ENCODE results near the gene LONRF2.
A peak's percentile ranks its signal among the peaks of the same experiment; 100 is the strongest.
"Not testable (repeated sequence)": the region's sequence is repeated elsewhere in the genome, so short reads cannot be mapped to it uniquely, and the experiment has no call there.

LONRF2 gene

GRCh38 chr2:100250645-100251044 lies 71.7 kb downstream of the LONRF2 start:
- no peak for DNase-seq

GRCh38 chr2:100248971-100249370 lies 73.3 kb downstream of the LONRF2 start:
- no peak for DNase-seq

DNA sequence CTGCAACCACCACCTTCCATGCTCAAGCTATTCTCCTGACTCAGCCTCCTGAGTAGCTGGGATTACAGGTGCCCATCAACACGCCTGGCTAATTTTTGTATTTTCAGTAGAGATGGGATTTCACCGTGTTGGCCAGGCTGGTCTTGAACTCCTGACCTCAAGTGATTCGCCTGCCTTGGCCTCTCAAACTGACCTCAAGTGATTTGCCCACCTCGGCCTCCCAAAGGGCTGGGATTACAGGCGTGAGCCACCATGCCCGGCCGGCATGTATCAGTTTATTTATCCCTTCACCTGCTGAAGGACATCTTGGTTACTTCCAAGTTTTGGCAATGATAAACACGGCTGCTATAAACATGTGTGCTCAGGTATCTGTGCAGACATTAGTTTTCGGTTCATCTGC lies 73.7 kb downstream of the LONRF2 start:
- not testable (repeated sequence) for DNase-seq

DNA sequence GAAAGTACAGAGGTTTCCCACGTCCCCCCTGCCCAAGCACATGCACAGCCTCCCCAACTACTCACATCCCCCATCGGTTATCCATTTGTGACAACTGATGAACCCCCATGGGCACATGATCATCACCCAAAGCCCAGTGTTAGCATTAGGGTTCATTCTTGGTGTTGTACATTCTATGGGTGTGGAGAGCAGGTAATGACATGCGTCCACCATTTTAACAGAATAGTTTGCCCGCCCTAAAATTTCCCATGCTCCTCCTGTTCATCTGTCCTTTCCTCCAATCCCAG lies 74.3 kb downstream of the LONRF2 start:
- no peak for DNase-seq

DNA sequence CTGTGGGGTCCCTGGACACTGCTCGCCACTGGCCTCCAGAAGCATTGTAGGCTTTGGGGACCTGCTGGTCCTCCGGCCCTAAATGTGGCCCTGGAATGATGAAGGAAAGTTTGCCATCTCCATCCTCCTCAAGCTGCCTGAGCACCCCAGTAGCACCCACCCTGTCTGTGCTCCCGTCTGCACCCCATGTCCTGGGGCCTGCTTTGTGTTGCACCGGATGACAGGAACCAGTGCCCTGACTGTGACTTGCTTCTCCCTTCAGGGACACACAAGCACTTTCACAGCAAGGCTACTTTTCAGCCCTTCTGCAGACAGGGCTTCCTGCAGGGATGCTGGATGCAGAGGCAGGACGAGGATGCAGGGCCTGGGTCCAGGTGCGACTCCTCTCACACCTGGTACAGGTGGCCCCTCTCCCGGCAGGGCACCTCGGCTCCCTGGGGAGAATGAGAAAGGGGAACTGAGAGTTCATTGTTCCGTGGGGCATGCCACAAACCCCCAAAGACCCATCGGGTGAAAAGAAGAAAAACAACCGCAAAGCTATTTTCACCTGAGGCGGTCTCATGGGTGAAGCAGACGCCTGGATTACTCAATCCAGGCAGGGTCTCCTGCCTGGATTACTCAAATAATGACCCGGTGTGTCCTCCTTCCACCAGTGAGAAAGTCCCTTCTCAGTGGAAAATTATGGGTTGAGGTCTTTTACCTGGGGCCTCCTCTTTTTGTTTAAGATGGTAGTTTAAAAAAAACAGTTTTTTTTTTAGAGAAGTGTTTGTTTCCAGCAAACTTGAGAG lies 74.9 kb downstream of the LONRF2 start:
- no peak for DNase-seq

- no peak for DNase-seq
Observed at GRCh38 chr2:100246163-100247145, 75.8 kb downstream of the LONRF2 start.

DNA sequence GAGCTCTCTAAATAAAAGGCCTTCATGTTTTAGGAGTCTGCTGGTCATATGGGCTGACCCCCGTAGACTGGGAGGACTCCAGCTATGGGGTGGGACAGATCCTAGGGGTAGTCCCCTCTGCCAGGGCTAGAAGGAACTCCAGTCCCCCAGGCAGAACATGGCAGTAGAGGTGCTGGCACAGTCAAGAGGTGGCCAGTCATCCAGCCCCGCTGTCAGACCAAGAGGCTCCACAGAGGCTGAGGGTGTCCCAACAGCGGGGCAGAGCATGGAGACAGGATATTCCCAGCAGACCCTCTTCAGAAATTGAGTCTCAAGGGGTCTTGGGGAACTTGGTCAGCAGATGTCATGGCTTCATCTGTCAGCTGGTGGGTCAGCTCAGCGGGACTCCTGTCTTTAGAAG lies 76.6 kb downstream of the LONRF2 start:
- no peak for DNase-seq

DNA sequence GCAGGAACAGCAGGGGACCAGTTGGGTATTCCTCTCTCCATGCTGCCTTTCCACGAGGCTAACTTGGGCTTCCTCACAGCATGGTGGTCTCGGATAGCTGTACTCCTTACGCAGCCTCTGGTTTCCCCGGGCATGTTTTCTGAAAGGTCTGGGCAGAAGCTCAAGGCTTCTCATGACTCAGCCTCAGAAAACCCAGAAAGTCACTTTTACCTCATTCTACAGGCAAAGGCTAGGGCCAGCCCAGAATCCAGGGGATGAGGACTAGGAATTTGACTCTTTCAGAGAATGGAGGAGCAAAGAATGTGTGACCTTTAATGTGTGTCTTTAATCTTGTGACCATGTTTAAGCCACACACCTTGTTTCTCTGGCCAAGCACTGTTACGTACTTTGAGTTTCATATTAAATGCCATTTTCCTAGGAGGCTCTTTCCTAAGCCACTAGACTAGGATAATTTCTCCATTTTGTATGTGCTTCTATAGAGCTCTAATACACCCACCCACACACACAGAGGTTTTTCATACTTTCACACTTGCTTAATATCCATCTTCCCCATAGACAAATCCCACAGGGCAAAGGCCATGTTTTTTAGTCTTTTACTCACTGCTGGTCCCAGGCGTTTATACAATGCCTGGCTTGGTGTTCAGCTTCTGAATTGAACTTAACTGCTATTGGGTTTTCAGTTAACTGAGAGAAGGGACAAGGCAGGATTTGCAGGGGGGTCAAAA lies 77.3 kb downstream of the LONRF2 start:
- no peak for DNase-seq

DNA sequence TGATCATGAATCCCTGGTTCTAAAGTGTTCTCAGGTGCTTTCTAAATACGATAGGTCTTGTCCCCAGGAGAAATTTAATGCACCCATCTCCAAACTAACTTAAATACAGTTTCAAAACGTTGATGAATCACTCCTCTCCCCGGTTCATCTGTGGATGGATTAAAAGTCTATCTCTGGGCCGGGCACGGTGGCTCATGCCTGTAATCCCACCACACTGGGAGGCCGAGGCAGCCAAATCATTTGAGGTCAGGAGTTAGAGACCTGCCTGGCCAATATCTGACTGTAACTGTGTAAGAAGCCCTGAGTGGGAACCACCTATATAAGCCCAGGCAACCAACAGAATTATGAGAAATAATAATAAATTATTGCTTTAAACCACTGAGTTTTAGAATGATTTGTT lies 78.7 kb downstream of the LONRF2 start:
- DNase-seq = no peak

- peak in 2 of 4 experiments; percentile 15 to 17 for DNase-seq
Observed at GRCh38 chr2:100242891-100243619, 79.2 kb downstream of the LONRF2 start.

GRCh38 chr2:100242476-100242875 lies 79.8 kb downstream of the LONRF2 start:
- DNase-seq = no peak

DNA sequence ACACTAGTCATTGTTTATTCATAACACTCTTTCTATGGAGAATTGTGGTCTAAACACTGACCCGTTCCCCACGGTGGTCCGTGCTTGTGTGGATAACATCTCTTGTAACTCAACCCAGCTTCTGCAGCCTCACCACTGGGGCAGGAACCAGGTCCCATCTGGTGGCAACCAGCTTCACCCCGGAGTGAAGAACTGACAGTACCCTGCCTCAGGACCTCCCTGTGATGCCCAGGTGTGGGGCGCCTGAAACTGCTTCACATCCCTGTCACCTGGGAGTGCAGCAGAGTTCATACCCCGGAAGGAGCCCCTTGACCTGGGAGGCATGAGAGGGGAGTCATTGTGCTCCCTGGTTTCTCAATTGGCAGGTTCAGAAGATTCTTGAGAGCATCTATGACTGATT lies 81.1 kb downstream of the LONRF2 start:
- DNase-seq = no peak

- no peak for DNase-seq
Observed at GRCh38 chr2:100240386-100240785, 81.9 kb downstream of the LONRF2 start.

DNA sequence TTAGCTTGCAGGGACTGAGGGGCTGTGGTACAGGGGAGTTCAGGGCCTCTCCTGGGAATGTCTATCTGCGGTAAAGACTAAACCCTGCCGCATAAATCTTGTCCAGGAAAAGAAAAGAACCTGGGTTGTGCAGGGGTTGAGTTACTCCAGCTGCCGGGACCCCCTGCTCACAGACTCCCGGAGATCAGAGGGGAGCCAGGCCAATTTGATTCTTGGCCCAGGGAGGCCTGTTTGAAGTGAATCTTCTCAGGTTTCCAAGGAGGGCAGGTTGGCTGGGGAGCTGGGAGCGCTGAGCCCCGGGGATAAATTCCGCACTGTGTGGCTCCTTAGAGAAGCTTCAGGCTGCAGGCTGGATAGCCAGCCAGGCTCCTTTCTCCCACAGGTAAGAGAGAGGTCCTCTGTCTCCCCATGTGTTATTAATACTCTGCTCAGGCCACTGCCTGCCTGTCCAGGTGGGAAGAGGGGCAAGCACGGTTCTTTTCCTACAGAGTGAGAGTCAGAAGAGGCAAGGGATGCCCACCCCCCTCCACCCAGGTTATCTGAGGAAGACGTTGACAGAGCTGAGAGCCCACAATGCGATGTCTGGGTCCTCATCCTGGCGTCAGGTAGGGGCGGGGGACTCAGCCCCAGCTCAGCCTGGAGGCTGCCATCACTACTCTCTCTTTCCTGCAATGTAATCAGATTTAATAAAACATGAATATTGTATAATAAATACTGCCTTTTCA lies 82.7 kb downstream of the LONRF2 start:
- DNase-seq = no peak

GRCh38 chr2:100238471-100238870 lies 83.8 kb downstream of the LONRF2 start:
- no peak for DNase-seq

DNA sequence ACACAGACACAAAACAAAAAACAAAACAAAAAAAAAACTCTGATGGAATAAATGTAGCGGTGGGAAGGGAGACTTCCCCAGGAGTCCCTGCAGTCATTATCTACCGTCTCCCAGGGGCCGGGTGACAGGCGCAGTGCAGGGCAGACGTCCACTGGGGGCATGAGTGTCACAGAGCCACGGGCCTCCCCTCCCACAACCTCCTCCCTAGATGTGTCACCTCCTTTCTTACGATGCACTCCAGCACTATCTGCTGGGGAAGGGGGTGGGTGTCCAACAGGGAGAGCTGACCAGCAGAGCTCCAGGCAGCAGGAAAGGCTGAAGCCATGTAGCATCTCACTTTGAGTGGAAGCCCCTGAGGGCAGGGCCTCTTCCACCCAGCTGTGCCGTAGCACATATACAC lies 84.5 kb downstream of the LONRF2 start:
- DNase-seq = no peak

DNA sequence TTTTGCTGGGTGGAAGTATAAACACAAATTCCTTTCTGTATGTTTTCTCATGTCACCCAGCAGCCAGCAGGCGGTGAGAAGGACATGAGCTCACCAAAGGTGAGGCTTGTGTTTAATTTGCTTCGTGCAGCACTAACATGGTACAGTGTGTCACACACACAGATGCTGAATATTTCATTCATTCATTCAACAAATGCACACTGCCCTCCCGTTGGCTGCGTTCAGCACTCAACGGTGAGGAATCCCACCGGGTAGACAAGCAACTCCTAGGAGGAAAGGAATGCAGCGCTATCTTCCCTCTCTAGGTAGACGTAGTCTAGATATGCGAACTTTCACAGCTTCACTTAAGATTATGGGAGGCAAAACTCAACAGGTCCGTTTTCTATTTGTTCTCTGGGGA lies 85.1 kb downstream of the LONRF2 start:
- no peak for DNase-seq

DNA sequence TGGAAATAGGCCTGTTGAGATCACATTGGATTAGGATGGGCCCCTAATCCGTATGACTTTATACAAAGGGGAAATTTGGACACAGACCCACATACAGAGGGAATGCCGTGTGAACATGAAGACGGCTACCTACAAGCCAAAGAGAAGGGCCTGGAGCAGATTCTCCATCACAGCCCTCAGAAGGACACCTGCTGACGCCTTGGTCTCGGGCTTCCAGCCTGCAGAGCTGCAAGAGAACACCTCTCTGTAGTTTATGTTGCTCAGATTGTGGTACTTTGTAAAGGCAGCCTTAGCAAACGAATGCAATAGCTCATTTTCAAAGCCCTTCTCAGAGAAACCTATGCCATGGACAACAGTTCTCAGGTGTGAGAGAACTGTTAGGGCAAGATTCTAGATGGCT lies 86.1 kb downstream of the LONRF2 start:
- no peak for DNase-seq

DNA sequence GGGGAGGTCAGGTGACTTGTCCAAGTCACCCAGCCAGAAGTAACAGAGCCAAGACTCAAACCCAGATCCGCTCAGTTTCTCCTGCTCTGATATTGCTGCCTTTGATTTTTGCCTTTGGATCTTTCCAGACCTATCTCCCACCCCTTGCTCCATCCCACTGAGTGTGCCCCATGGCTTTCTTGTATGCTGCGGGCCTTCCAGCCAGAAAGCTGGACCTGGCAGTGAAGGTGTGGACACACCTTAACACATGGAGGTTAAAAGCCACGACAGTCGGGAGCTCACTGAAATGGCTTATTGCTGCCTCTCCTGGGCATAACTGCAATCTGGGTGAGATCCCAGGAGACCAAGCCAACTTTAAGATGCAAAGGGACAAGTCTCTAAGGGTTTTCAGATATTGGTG lies 86.7 kb downstream of the LONRF2 start:
- no peak for DNase-seq

GRCh38 chr2:100235098-100235497 lies 87.2 kb downstream of the LONRF2 start:
- no peak for DNase-seq

- no peak for DNase-seq
Observed at GRCh38 chr2:100234141-100234540, 88.2 kb downstream of the LONRF2 start.

- no peak for DNase-seq
Observed at GRCh38 chr2:100233061-100233460, 89.2 kb downstream of the LONRF2 start.
